Lower lobe of right lung (tissue), 2 donors: Measurements from ENCODE around the gene C16orf87. TPM values are rescaled to one million over a fixed set of nuclear protein-coding genes. Genes with fewer than 3 reads are reported as not detected.

Experiments
- ATAC-seq, 2 donors: fragments of 200-7000 bp; cut with Tn5 transposase; one replicate each; pipeline ENCODE4 v1.9.1; 2020 to 2022; ENCODE audit warnings: mild to moderate bottlenecking in 2 of 2, moderate library complexity in 2 of 2
- DNase-seq: peaks from one replicate; pipeline ENCODE4 v3.0.0-alpha.2; 2020
- H3K27ac ChIP-seq: fragments of 200-600 bp; one replicate; pipeline ENCODE4 v1.8.0; 2022
- H3K27me3 ChIP-seq: fragments of 200-600 bp; one replicate; pipeline ENCODE4 v1.8.0; 2022; ENCODE audit warnings: low read depth
- H3K36me3 ChIP-seq: fragments of 200-600 bp; one replicate; pipeline ENCODE4 v1.8.0; 2022; ENCODE audit warnings: mild to moderate bottlenecking
- H3K4me1 ChIP-seq: fragments of 200-600 bp; one replicate; pipeline ENCODE4 v1.8.0; 2022
- H3K4me3 ChIP-seq: fragments of 200-600 bp; one replicate; pipeline ENCODE4 v1.8.0; 2022; ENCODE audit warnings: mild to moderate bottlenecking
- H3K9me3 ChIP-seq: fragments of 200-600 bp; one replicate; pipeline ENCODE4 v1.8.0; 2022
- intact Hi-C: fragments of 100-400 bp; cut with DNase I; formaldehyde crosslinking; loops from one replicate; pipeline ENCODE4 v1.11.0; 2022
- total RNA-seq: library from RNA; stranded (reverse); fragmentation: NEBNext Ultra II Directional; extraction: Animal tissue kit (Norgen Biotek cat#: 25700); gene quantifications from one replicate; pipeline ENCODE4 v1.2.1, GENCODE V29; 2021
- TF ChIP-seq, protein P1 (sequence below): fragments of 200-600 bp; IDR thresholded peaks from one replicate; pipeline ENCODE4 v1.8.0; 2022; ENCODE audit warnings: antibody characterized with exemption, mild to moderate bottlenecking
- donor health status: DM: no; HTN: yes; CAD: no; lungs with severe emphysema.

The C16orf87 gene
- total RNA-seq, 1 donor from 2014 or later = 5.8 TPM

DNA sequence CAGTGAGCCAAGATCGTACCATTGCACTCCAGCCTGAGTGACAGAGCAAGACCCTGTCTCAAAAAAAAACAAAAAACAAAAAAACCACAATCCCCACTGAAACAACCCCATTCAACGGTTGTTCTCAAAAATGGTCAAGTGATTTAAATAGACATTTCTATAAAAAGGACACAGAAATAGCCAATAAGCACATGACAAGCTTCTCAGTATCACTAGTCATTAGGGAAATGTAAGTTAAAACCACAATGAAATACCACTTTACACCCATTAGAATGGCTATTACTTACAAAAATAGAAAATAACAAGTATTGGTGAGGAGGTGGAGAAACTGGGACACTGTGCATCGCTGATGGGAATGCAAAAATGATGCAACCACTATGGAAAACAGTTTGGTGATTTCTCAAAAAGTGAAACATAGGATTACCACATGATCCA is 56.2 kb downstream of the C16orf87 start:
- TF ChIP-seq, protein P1, sequence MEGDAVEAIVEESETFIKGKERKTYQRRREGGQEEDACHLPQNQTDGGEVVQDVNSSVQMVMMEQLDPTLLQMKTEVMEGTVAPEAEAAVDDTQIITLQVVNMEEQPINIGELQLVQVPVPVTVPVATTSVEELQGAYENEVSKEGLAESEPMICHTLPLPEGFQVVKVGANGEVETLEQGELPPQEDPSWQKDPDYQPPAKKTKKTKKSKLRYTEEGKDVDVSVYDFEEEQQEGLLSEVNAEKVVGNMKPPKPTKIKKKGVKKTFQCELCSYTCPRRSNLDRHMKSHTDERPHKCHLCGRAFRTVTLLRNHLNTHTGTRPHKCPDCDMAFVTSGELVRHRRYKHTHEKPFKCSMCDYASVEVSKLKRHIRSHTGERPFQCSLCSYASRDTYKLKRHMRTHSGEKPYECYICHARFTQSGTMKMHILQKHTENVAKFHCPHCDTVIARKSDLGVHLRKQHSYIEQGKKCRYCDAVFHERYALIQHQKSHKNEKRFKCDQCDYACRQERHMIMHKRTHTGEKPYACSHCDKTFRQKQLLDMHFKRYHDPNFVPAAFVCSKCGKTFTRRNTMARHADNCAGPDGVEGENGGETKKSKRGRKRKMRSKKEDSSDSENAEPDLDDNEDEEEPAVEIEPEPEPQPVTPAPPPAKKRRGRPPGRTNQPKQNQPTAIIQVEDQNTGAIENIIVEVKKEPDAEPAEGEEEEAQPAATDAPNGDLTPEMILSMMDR = no peak

DNA sequence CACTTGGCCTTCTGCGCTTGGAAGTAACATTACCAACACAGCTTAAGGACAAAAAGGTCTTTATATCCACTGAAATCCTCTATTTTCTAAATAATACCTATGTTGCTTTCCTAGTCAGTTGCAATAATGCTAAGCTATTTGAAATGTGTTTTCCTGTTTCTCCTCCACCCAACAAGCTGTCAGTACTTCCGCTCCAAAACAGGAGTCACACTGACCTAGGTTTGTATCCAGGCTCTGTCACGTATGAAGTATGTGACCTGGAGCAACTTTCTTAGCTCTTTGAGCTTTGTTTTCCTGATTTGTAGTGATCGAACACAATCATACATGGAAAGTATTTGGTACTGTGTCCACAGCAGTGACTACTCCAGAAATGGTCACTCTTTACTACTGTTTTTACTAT is 58.5 kb downstream of the C16orf87 start:
- DNase-seq (no peak), ATAC-seq (no peak)
- intact Hi-C loops = no loop called here
- Histone ChIP-seq H3K36me3 (no peaks in the 10 kb centered on the region), H3K4me1 (no peaks in the 10 kb centered on the region), H3K9me3 (no peaks in the 10 kb centered on the region), H3K27ac (no peak overlapping the region), H3K27me3 (no peaks in the 10 kb centered on the region), H3K4me3 (no peak overlapping the region)
- TF ChIP-seq, protein P1 = no peak

More for the DNA sequence above, 56.2 kb downstream of the C16orf87 start:
- Histone ChIP-seq H3K9me3 (no peaks in the 10 kb centered on the region), H3K4me3 (no peak overlapping the region), H3K27ac (no peak overlapping the region), H3K36me3 (no peaks in the 10 kb centered on the region), H3K4me1 (no peaks in the 10 kb centered on the region), H3K27me3 (no peaks in the 10 kb centered on the region)
- intact Hi-C loops = no loop called here
- DNase-seq (no peak), ATAC-seq (no peak)

DNA sequence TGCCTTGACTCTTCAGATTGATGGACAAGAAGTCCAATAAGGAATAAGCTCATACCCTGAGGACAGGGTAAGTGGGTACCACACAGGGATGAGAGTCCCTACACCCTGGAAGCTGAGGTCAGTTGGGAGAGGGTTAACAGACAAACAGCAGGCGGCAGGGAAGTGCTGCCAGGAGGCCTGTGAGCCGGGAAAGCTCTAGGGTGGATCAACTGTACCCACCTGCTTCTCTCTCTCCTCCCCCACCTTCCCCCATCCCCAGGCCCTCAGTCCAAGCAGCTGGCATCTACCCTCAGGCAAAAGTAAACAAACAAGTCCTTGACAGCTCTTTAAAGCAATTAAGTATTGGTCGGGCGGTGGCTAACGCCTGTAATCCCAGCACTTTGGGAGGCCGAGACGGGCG is 62.2 kb downstream of the C16orf87 start:
- H3K4me3 ChIP-seq = no peak overlapping the region
- TF ChIP-seq, protein P1 = no peak
- ATAC-seq (no peak), DNase-seq (no peak)
- no peaks in the 10 kb centered on the region for H3K27me3 ChIP-seq
- no peak overlapping the region for H3K27ac ChIP-seq
- no peaks in the 10 kb centered on the region for H3K36me3 ChIP-seq
- H3K4me1 ChIP-seq = no peaks in the 10 kb centered on the region
- H3K9me3 ChIP-seq = no peaks in the 10 kb centered on the region
- intact Hi-C loops = no loop called here

DNA sequence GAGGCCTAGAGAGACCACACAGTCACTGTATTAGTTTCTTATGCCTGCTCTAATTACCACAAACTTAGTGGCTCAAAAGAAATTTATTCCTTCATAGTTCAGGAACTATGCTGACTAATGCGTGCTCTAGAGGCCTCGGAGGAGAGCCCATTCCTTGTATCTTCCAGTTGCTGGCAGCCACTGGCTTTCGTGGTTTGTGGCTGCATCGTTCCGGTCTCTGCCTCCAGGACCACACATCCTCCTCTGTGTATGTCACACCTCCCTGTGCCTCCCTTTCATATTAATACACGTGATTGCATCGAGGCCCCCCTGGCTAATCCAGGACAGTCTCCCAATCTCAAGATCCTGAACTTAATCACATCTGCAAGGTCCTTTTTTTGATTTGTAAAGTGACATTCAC is 65.9 kb downstream of the C16orf87 start:
- Histone ChIP-seq H3K4me3 (no peak overlapping the region), H3K36me3 (no peaks in the 10 kb centered on the region), H3K4me1 (no peaks in the 10 kb centered on the region), H3K27me3 (peaks cover 4% of the 10 kb centered on the region), H3K9me3 (no peaks in the 10 kb centered on the region), H3K27ac (no peak overlapping the region)
- intact Hi-C loops = no loop called here
- ATAC-seq = no peak
- no peak for DNase-seq
- TF ChIP-seq, protein P1 = no peak

DNA sequence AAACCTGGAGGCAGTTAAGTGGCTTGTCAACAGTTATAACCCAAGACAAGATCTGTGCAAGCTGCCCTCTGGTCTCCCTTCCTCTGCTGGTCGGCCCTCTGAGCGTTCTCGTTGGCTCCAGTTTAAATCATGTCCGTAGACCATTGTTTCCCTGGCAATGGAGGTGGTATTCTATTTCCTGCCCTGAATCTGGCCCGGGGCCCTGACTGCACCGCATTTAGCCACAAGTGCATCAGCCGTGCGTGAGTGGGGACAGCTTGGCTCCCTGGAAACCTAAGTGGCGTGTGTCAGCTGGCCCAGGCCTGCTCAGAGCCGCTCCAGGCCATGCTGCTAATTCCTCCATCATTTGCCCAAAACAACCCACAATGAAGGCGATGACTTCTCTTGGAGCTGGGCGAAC is 67.8 kb downstream of the C16orf87 start:
- Histone ChIP-seq H3K36me3 (no peaks in the 10 kb centered on the region), H3K27ac (no peak overlapping the region), H3K27me3 (peaks cover 4% of the 10 kb centered on the region), H3K4me3 (no peak overlapping the region), H3K9me3 (no peaks in the 10 kb centered on the region), H3K4me1 (no peaks in the 10 kb centered on the region)
- no peak for DNase-seq
- intact Hi-C loops = no loop called here
- TF ChIP-seq, protein P1 = no peak
- ATAC-seq = no peak

DNA sequence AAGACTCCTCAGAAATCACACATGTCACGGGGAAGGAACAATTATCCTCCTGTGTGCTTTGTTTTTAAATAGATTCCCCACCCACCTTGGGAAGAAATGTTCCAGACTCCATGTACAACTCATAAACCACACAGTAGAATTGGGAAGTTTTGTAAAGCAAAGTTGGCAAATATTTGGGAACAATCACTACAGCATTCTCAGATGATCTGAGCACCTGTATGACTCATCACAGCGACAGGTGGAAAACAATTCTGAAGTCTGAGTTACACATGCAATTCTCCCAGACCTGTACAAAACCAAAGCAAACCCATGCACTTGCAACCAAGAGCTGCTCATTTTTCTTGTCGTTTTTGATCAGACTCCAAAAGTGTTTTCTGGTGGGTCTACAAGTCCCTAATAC is 68.4 kb downstream of the C16orf87 start:
- Histone ChIP-seq H3K4me3 (no peak overlapping the region), H3K36me3 (no peaks in the 10 kb centered on the region), H3K4me1 (no peaks in the 10 kb centered on the region), H3K9me3 (no peaks in the 10 kb centered on the region), H3K27ac (no peak overlapping the region), H3K27me3 (peaks cover 4% of the 10 kb centered on the region)
- DNase-seq (no peak), ATAC-seq (no peak)
- intact Hi-C loops = no loop called here
- TF ChIP-seq, protein P1 = no peak
